ENCODE results near the gene JPH2. TPM values are rescaled to one million over a fixed set of nuclear protein-coding genes. Genes with fewer than 3 reads are reported as not detected.

JPH2 gene
- total RNA-seq, 1 experiment from 2014 or later: 0.81 TPM

GRCh38 chr20:44071526-44072111 is 115.4 kb downstream of the JPH2 start (continued):
- TF ChIP-seq ZNF671 (CRISPR knock-in tag; IDR thresholded peaks at IDR 0.05): no peak
- TF ChIP-seq KAT7 (CRISPR knock-in tag; IDR thresholded peaks at IDR 0.05; ENCODE audit: borderline replicate concordance): no peak
- TF ChIP-seq STAT6 (CRISPR knock-in tag; conservative IDR thresholded peaks at IDR 0.05; ENCODE audit: low read depth): no peak
- TF ChIP-seq E2F5 (CRISPR knock-in tag; IDR thresholded peaks at IDR 0.05): no peak
- TF ChIP-seq RORB (CRISPR knock-in tag; IDR thresholded peaks at IDR 0.05): no peak
- TF ChIP-seq GABPB1 (CRISPR knock-in tag; IDR thresholded peaks at IDR 0.05): no peak
- no peak for TF ChIP-seq ZNF219 (CRISPR knock-in tag; IDR thresholded peaks at IDR 0.05; ENCODE audit: borderline replicate concordance)
- TF ChIP-seq ZNF532 (CRISPR knock-in tag; IDR thresholded peaks at IDR 0.05; ENCODE audit: borderline replicate concordance): no peak

GRCh38 chr20:44071057-44071456 is 115.9 kb downstream of the JPH2 start:
- H3K27me3 Mint-ChIP-seq (ENCODE audit: low read depth): no peaks in the 10 kb centered on the region; the same call in 1 of the 2 replicates
- no peak for DNase-seq (ENCODE audit: low spot score)
- POLR2A ChIA-PET: no interaction called here
- ATAC-seq: no peak
- CTCF ChIA-PET: interaction anchor here (0.7 kb wide), 1 partner anchor 15 kb away, joined by 3 read pairs; no protein-coding TSS in a partner anchor
- no peak overlapping the region for H3K4me3 Mint-ChIP-seq
- peaks cover 18% of the 10 kb centered on the region for H3K4me1 Mint-ChIP-seq
- no peaks in the 10 kb centered on the region for H3K9me3 Mint-ChIP-seq
- H3K27ac Mint-ChIP-seq: no peak overlapping the region
- no peaks in the 10 kb centered on the region for H3K36me3 Mint-ChIP-seq
- TF ChIP-seq HMGA2 (CRISPR knock-in tag; IDR thresholded peaks at IDR 0.05) (no peak), ZNF671 (CRISPR knock-in tag; IDR thresholded peaks at IDR 0.05) (no peak), ZNF281 (CRISPR knock-in tag; IDR thresholded peaks at IDR 0.05) (no peak), JUN (CRISPR knock-in tag; IDR thresholded peaks at IDR 0.05) (no peak), CTCF (IDR thresholded peaks at IDR 0.05) (no peak), IRF1 (CRISPR knock-in tag; IDR thresholded peaks at IDR 0.05) (no peak), USF1 (CRISPR knock-in tag; IDR thresholded peaks at IDR 0.05) (no peak), ZNF121 (CRISPR knock-in tag; IDR thresholded peaks at IDR 0.05) (no peak), ZNF396 (CRISPR knock-in tag; IDR thresholded peaks at IDR 0.05; ENCODE audit: borderline replicate concordance) (no peak), ESRRA (CRISPR knock-in tag; IDR thresholded peaks at IDR 0.05; ENCODE audit: borderline replicate concordance) (no peak), NR3C1 (CRISPR knock-in tag; conservative IDR thresholded peaks at IDR 0.05; ENCODE audit: low read depth) (no peak), ZNF219 (CRISPR knock-in tag; IDR thresholded peaks at IDR 0.05; ENCODE audit: borderline replicate concordance) (no peak), ZNF232 (CRISPR knock-in tag; IDR thresholded peaks at IDR 0.05) (no peak)

All from WTC11 (cell line).